Liver (tissue), 9 donors: ENCODE data around the gene C19orf67. TPM values are rescaled to one million over a fixed set of nuclear protein-coding genes. Genes with fewer than 3 reads are reported as not detected.
A peak's percentile ranks its signal among the peaks of the same experiment; 100 is the strongest.

Source experiments
- DNase-seq: peaks from one replicate; pipeline ENCODE4 v3.0.0-alpha.2; 2017; ENCODE audit warnings: low spot score
- H3K27ac ChIP-seq, 2 donors: one replicate each; pipeline ENCODE4 v1.7.0; 2013; ENCODE audit warnings: inconsistent platforms in 2 of 2, low read length in 2 of 2, control low read depth in 1 of 2, low read depth in 1 of 2, mild to moderate bottlenecking in 1 of 2
- H3K27me3 ChIP-seq, 4 donors: one replicate each; pipeline versions ENCODE4 v1.6.1 to v1.7.0; 2013; ENCODE audit warnings: low read length in 3 of 4, inconsistent platforms in 1 of 4, mild to moderate bottlenecking in 1 of 4, moderate library complexity in 1 of 4; ENCODE audit not compliant: control insufficient read depth in 4 of 4, insufficient read depth in 4 of 4
- H3K36me3 ChIP-seq, 4 donors: one replicate each; pipeline versions ENCODE4 v1.6.1 to v1.7.0; 2013; ENCODE audit warnings: low read length in 3 of 4, mild to moderate bottlenecking in 3 of 4, low read depth in 1 of 4, moderate library complexity in 1 of 4; ENCODE audit not compliant: control insufficient read depth in 4 of 4, insufficient read depth in 3 of 4
- H3K4me1 ChIP-seq, 4 donors: one replicate each; pipeline versions ENCODE4 v1.6.1 to v1.7.0; 2013; ENCODE audit warnings: low read length in 3 of 4, mild to moderate bottlenecking in 3 of 4, moderate library complexity in 1 of 4; ENCODE audit not compliant: control insufficient read depth in 4 of 4, insufficient read depth in 4 of 4
- H3K4me3 ChIP-seq, 3 donors: one replicate each; pipeline versions ENCODE4 v1.6.1 to v1.7.0; 2013; ENCODE audit warnings: low read length in 3 of 3, control low read depth in 1 of 3, low read depth in 1 of 3, mild to moderate bottlenecking in 1 of 3
- H3K9ac ChIP-seq, 2 donors: one replicate each; pipeline ENCODE4 v1.7.0; 2013; ENCODE audit warnings: low read length in 2 of 2, mild to moderate bottlenecking in 2 of 2, moderate library complexity in 2 of 2, control low read depth in 1 of 2, low read depth in 1 of 2
- H3K9me3 ChIP-seq, 4 donors: one replicate each; pipeline versions ENCODE4 v1.6.1 to v1.7.0; 2013; ENCODE audit warnings: low read length in 3 of 4; ENCODE audit not compliant: control insufficient read depth in 4 of 4
- CTCF ChIP-seq: fragments of 150-350 bp; IDR thresholded peaks from 2 replicates; pipeline ENCODE4 v1.5.1; 2017; ENCODE audit warnings: improper control_type of control experiment, low read depth, low read length; ENCODE audit not compliant: missing input control
- EGR1 ChIP-seq, 2 donors: IDR thresholded peaks; 2 replicates each; pipeline ENCODE4 v1.6.1; 2016 to 2018; ENCODE audit warnings: antibody characterized with exemption in 2 of 2, low read depth in 2 of 2
- FOXA1 ChIP-seq: IDR thresholded peaks from 2 replicates; pipeline ENCODE4 v1.6.1; 2016; ENCODE audit warnings: antibody characterized with exemption
- FOXA2 ChIP-seq: IDR thresholded peaks from 2 replicates; pipeline ENCODE4 v1.6.1; 2016; ENCODE audit warnings: antibody characterized with exemption
- GABPA ChIP-seq, 2 donors: IDR thresholded peaks in 1 of 2; conservative IDR thresholded peaks in 1 of 2; 2 replicates each; pipeline ENCODE4 v1.6.1; 2016; ENCODE audit warnings: antibody characterized with exemption in 2 of 2, mild to moderate bottlenecking in 1 of 2, moderate library complexity in 1 of 2
- HNF4A ChIP-seq, 2 donors: conservative IDR thresholded peaks; 2 replicates each; pipeline ENCODE4 v1.6.1; 2016; ENCODE audit warnings: antibody characterized with exemption in 2 of 2, mild to moderate bottlenecking in 2 of 2
- HNF4G ChIP-seq: IDR thresholded peaks from 2 replicates; pipeline ENCODE4 v1.6.1; 2016; ENCODE audit warnings: antibody characterized with exemption
- JUND ChIP-seq, 2 donors: IDR thresholded peaks; 2 replicates each; pipeline ENCODE4 v1.6.1; 2016; ENCODE audit warnings: antibody characterized with exemption in 2 of 2
- MAX ChIP-seq: IDR thresholded peaks from 2 replicates; pipeline ENCODE4 v1.6.1; 2016; ENCODE audit warnings: antibody characterized with exemption
- NR2F2 ChIP-seq: IDR thresholded peaks from 2 replicates; pipeline ENCODE4 v1.6.1; 2016; ENCODE audit warnings: antibody characterized with exemption
- RAD21 ChIP-seq, 2 donors: IDR thresholded peaks; 2 replicates each; pipeline ENCODE4 v1.6.1; 2016; ENCODE audit warnings: antibody characterized with exemption in 2 of 2, mild to moderate bottlenecking in 2 of 2
- REST ChIP-seq: IDR thresholded peaks from 2 replicates; pipeline ENCODE4 v1.6.1; 2016; ENCODE audit warnings: antibody characterized with exemption, mild to moderate bottlenecking
- RXRA ChIP-seq, 2 donors: IDR thresholded peaks; 2 replicates each; pipeline ENCODE4 v1.6.1; 2017 to 2018; ENCODE audit warnings: antibody characterized with exemption in 2 of 2, mild to moderate bottlenecking in 1 of 2
- TAF1 ChIP-seq: conservative IDR thresholded peaks from 2 replicates; pipeline ENCODE4 v1.6.1; 2016; ENCODE audit warnings: antibody characterized with exemption, mild to moderate bottlenecking
- YY1 ChIP-seq: IDR thresholded peaks from 2 replicates; pipeline ENCODE4 v1.6.1; 2016; ENCODE audit warnings: antibody characterized with exemption, mild to moderate bottlenecking
- WGBS: extraction: QIAGEN DNeasy Blood & Tissue Kit; methylation state at CpG from one replicate; pipeline ENCODE4 v1.1.7; 2013; 5-methylcytosine and 5-hydroxymethylcytosine counted together
- polyA plus RNA-seq, 2 donors: library from polyadenylated mRNA; stranded (reverse) in 1 of 2; unstranded in 1 of 2; fragments of 200-250 nt in 1 of 2; fragments of >200 nt in 1 of 2; fragmentation: Nextera tagmentation in 1 of 2; extraction: Ambion mirVana in 1 of 2; gene quantifications; one replicate each; pipeline versions ENCODE4 v1.2.1 to v1.2.3, GENCODE V29; 2013 to 2015
- total RNA-seq, 2 donors: library from RNA; depleted of rRNA; stranded (reverse); fragments of >200 nt; gene quantifications; one replicate each; pipeline ENCODE4 v1.2.3, GENCODE V29; 2014
- TF ChIP-seq, protein P1 (sequence below): IDR thresholded peaks from 2 replicates; pipeline ENCODE4 v1.6.1; 2016; ENCODE audit warnings: antibody characterized with exemption
- TF ChIP-seq, protein P2 (sequence below): IDR thresholded peaks from 2 replicates; pipeline ENCODE4 v1.6.1; 2016; ENCODE audit warnings: antibody characterized with exemption
- donor health status: healthy.
- donor health status: healthy.
- donor health status: healthy.
- donor health status: healthy.
- donor health status: healthy.

The C19orf67 gene
- total and polyA plus RNA-seq, 4 donors = 0.25 TPM; not detected in 3

DNA sequence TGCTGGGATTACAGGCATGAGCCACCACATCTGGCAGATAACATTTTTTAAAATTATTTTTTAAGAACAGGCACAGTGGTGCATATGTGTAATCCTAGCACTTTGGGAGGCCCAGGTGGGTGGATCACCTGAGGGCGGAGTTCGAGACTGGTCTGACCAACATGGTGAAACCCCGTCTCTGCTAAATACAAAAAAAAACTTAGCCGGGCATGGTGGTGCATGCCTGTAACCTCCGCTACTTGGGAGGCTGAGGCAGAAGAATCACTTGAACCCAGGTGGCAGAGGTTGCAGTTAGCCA, 23.1 kb downstream of the C19orf67 start:
- H3K36me3 ChIP-seq = peaks cover 0 to 2% (median 0%) of the 10 kb centered on the region in 4 donors
- no peak overlapping the region for H3K9ac ChIP-seq
- no peak for DNase-seq
- peaks cover 0 to 3% (median 0%) of the 10 kb centered on the region in 4 donors for H3K27me3 ChIP-seq
- no peaks in the 10 kb centered on the region for H3K9me3 ChIP-seq
- peaks cover 1 to 41% (median 24%) of the 10 kb centered on the region in 4 donors for H3K4me1 ChIP-seq
- TF ChIP-seq JUND (IDR thresholded peaks at IDR 0.05) (no peak), RXRA (IDR thresholded peaks at IDR 0.05) (no peak), HNF4G (no peak), GABPA (IDR thresholded peaks at IDR 0.05 in 1 of 2, conservative IDR thresholded peaks at IDR 0.05 in 1 of 2) (no peak), REST (no peak), MAX (no peak)
- TF ChIP-seq, protein P1, sequence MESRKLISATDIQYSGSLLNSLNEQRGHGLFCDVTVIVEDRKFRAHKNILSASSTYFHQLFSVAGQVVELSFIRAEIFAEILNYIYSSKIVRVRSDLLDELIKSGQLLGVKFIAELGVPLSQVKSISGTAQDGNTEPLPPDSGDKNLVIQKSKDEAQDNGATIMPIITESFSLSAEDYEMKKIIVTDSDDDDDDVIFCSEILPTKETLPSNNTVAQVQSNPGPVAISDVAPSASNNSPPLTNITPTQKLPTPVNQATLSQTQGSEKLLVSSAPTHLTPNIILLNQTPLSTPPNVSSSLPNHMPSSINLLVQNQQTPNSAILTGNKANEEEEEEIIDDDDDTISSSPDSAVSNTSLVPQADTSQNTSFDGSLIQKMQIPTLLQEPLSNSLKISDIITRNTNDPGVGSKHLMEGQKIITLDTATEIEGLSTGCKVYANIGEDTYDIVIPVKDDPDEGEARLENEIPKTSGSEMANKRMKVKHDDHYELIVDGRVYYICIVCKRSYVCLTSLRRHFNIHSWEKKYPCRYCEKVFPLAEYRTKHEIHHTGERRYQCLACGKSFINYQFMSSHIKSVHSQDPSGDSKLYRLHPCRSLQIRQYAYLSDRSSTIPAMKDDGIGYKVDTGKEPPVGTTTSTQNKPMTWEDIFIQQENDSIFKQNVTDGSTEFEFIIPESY = no peak
- no peak overlapping the region for H3K4me3 ChIP-seq
- 68% methylated on average over 5 of the region's 5 CpGs for WGBS
- H3K27ac ChIP-seq = peak overlapping the region; percentile 84 to 89

GRCh38 chr19:14061751-14062557, 23.6 kb downstream of the C19orf67 start, which contains the start of gene PALM3:
Gene PALM3, minus strand, starts transcription at chr19:14062076. Its CDS starts 96 bp downstream, at chr19:14061980.
- H3K9ac ChIP-seq = peak within 1 kb of the TSS in 1 of 2 donors; percentile 65
- no peaks in the 10 kb centered on the region for H3K9me3 ChIP-seq
- no peak for DNase-seq
- H3K4me1 ChIP-seq = peaks cover 1 to 41% (median 24%) of the 10 kb centered on the region in 4 donors
- H3K36me3 ChIP-seq = peaks cover 0 to 2% (median 0%) of the 10 kb centered on the region in 4 donors
- 33% methylated on average over 19 of the region's 19 CpGs for WGBS
- H3K4me3 ChIP-seq = peak within 1 kb of the TSS; percentile 53 to 79 (median 60)
- H3K27me3 ChIP-seq = peaks cover 0 to 3% (median 0%) of the 10 kb centered on the region in 4 donors
- peak within 1 kb of the TSS; percentile 84 to 89 for H3K27ac ChIP-seq
- TF ChIP-seq, protein P2, sequence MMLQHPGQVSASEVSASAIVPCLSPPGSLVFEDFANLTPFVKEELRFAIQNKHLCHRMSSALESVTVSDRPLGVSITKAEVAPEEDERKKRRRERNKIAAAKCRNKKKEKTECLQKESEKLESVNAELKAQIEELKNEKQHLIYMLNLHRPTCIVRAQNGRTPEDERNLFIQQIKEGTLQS = no peak
- TF ChIP-seq JUND (IDR thresholded peaks at IDR 0.05) (no peak), MAX (no peak), CTCF (no peak), RAD21 (IDR thresholded peaks at IDR 0.05) (no peak), TAF1 (peak; percentile 67), FOXA1 (no peak), EGR1 (IDR thresholded peaks at IDR 0.05; ENCODE audit: low read depth in 2 of 2) (no peak), FOXA2 (no peak), HNF4G (no peak), NR2F2 (no peak), HNF4A (conservative IDR thresholded peaks at IDR 0.05) (peak in 1 of 2 donors; percentile 3), YY1 (no peak), GABPA (IDR thresholded peaks at IDR 0.05 in 1 of 2, conservative IDR thresholded peaks at IDR 0.05 in 1 of 2) (no peak), RXRA (IDR thresholded peaks at IDR 0.05) (peak in 1 of 2 donors; percentile 27)
- TF ChIP-seq, protein P1 = no peak
